GM06990 (cell line): Measurements from ENCODE around the gene LRMDA.
"Not testable (repeated sequence)": the region's sequence is repeated elsewhere in the genome, so short reads cannot be mapped to it uniquely, and the experiment has no call there.

ENCODE experiments used
- DNase-seq: peaks from one replicate; pipeline ENCODE4 v3.0.0-alpha.2; 2011; ENCODE audit not compliant: insufficient read length; ENCODE audit errors: extremely low read depth
- H3K27me3 ChIP-seq: replicated peaks from 2 replicates; pipeline ENCODE4 v1.6.0; 2011; ENCODE audit warnings: low read length; ENCODE audit not compliant: control insufficient read depth, insufficient read depth
- H3K36me3 ChIP-seq: 2 replicates; pipeline ENCODE4 v1.5.1; 2011; ENCODE audit warnings: low read length; ENCODE audit not compliant: control insufficient read depth, insufficient read depth
- H3K4me3 ChIP-seq: replicated peaks from 2 replicates; pipeline ENCODE4 v1.5.1; 2011; ENCODE audit warnings: low read depth, mild to moderate bottlenecking, control low read depth, low read length
- CTCF ChIP-seq: IDR thresholded peaks from 2 replicates; pipeline ENCODE4 v1.5.1; 2011; ENCODE audit warnings: low read length, control low read depth, mild to moderate bottlenecking, inconsistent platforms; ENCODE audit not compliant: insufficient read depth, poor library complexity, severe bottlenecking

LRMDA gene

GRCh38 chr10:75598998-75599397, 167.6 kb downstream of the LRMDA start:
- DNase-seq: no peak
- H3K36me3 ChIP-seq: no peaks in the 10 kb centered on the region
- H3K4me3 ChIP-seq: no peak overlapping the region
- no peak for TF ChIP-seq CTCF
- no peaks in the 10 kb centered on the region for H3K27me3 ChIP-seq

GRCh38 chr10:75599875-75600648, 168.6 kb downstream of the LRMDA start:
- no peaks in the 10 kb centered on the region for H3K36me3 ChIP-seq
- no peaks in the 10 kb centered on the region for H3K27me3 ChIP-seq
- H3K4me3 ChIP-seq: no peak overlapping the region
- no peak for DNase-seq
- TF ChIP-seq CTCF: no peak

GRCh38 chr10:75600833-75601232, 169.4 kb downstream of the LRMDA start:
- no peak overlapping the region for H3K4me3 ChIP-seq
- TF ChIP-seq CTCF: no peak
- no peaks in the 10 kb centered on the region for H3K36me3 ChIP-seq
- no peak for DNase-seq
- H3K27me3 ChIP-seq: no peaks in the 10 kb centered on the region

- H3K27me3 ChIP-seq: no peaks in the 10 kb centered on the region
- DNase-seq: no peak
- no peak overlapping the region for H3K4me3 ChIP-seq
- no peak for TF ChIP-seq CTCF
- H3K36me3 ChIP-seq: no peaks in the 10 kb centered on the region
Measured at GRCh38 chr10:75602341-75602740, 170.9 kb downstream of the LRMDA start.

- no peak for DNase-seq
- Histone ChIP-seq H3K4me3 (no peak overlapping the region), H3K36me3 (no peaks in the 10 kb centered on the region), H3K27me3 (no peaks in the 10 kb centered on the region)
- no peak for TF ChIP-seq CTCF
Measured at GRCh38 chr10:75605096-75605495, 173.7 kb downstream of the LRMDA start.

- H3K4me3 ChIP-seq, DNase-seq, H3K36me3 ChIP-seq, H3K27me3 ChIP-seq: not testable (repeated sequence)
Measured at GRCh38 chr10:75605795-75606194, 174.4 kb downstream of the LRMDA start.
